Aorta (tissue), 5 donors: ENCODE measurements around the gene VAV3. TPM values are rescaled to one million over a fixed set of nuclear protein-coding genes. Genes with fewer than 3 reads are reported as not detected.

Experiments
- ATAC-seq: fragments of 200-7000 bp; cut with Tn5 transposase; one replicate; pipeline ENCODE4 v1.9.1; 2022; ENCODE audit warnings: moderate library complexity; ENCODE audit not compliant: low FRiP score
- DNase-seq, 2 donors: peaks; one replicate each; pipeline ENCODE4 v3.0.0-alpha.2; 2020
- H3K27ac ChIP-seq, 2 donors: one replicate each; pipeline ENCODE4 v1.5.1; 2013; ENCODE audit warnings: low read length in 2 of 2, mild to moderate bottlenecking in 2 of 2, moderate library complexity in 2 of 2, control low read depth in 1 of 2, inconsistent platforms in 1 of 2, low read depth in 1 of 2
- H3K27me3 ChIP-seq, 2 donors: one replicate each; pipeline ENCODE4 v1.6.1; 2013; ENCODE audit warnings: control low read depth in 1 of 2, low read length in 1 of 2, mild to moderate bottlenecking in 1 of 2, moderate library complexity in 1 of 2; ENCODE audit not compliant: insufficient read depth in 2 of 2, control insufficient read depth in 1 of 2
- H3K36me3 ChIP-seq, 2 donors: one replicate each; pipeline ENCODE4 v1.6.1; 2013; ENCODE audit warnings: control low read depth in 1 of 2, low read length in 1 of 2, mild to moderate bottlenecking in 1 of 2; ENCODE audit not compliant: insufficient read depth in 2 of 2, control insufficient read depth in 1 of 2
- H3K4me1 ChIP-seq, 2 donors: one replicate each; pipeline ENCODE4 v1.6.1; 2013; ENCODE audit warnings: low read length in 2 of 2, control low read depth in 1 of 2, mild to moderate bottlenecking in 1 of 2, moderate library complexity in 1 of 2; ENCODE audit not compliant: insufficient read depth in 2 of 2, control insufficient read depth in 1 of 2
- H3K4me3 ChIP-seq, 2 donors: one replicate each; pipeline ENCODE4 v1.5.1; 2013; ENCODE audit warnings: low read length in 2 of 2, control low read depth in 1 of 2, mild to moderate bottlenecking in 1 of 2
- H3K9me3 ChIP-seq: one replicate; pipeline ENCODE4 v1.6.1; 2013; ENCODE audit warnings: mild to moderate bottlenecking, low read length; ENCODE audit not compliant: control insufficient read depth
- WGBS, 2 donors: extraction: QIAGEN DNeasy Blood & Tissue Kit; methylation state at CpG; one replicate each; pipeline ENCODE4 v1.1.7; 2013; 5-methylcytosine and 5-hydroxymethylcytosine counted together
- intact Hi-C, 2 donors: fragments of 100-400 bp; cut with DNase I; formaldehyde crosslinking; loops; one replicate each; pipeline versions ENCODE4 v1.14.2 to v1.15.0; 2022
- polyA plus RNA-seq, 2 donors: library from polyadenylated mRNA; stranded (reverse); fragments of 200-250 nt; gene quantifications; one replicate each; pipeline ENCODE4 v1.2.3, GENCODE V29; 2013
- total RNA-seq, 2 donors: library from RNA; stranded (reverse); fragmentation: NEBNext Ultra II Directional; extraction: Animal tissue kit (Norgen Biotek cat#: 25700); gene quantifications; one replicate each; pipeline ENCODE4 v1.2.1, GENCODE V29; 2021
- donor health status: healthy with polysubstance abuse.
- donor health status: Bipolar disorder and iron deficiency.
- donor health status: DM: no; HTN: no; CAD: no.
- donor health status: DM: no; HTN: no; CAD: no.
- donor health status: DM: yes; HTN: yes; CAD: no.

Gene VAV3
- total and polyA plus RNA-seq, 4 donors: 0.33 to 8.8 (median 4.7) TPM

GRCh38 chr1:107594536-107594935 lies 370.4 kb downstream of the VAV3 start:
- intact Hi-C loops: no loop called here
- no peak for ATAC-seq
- no peaks in the 10 kb centered on the region for H3K27me3 ChIP-seq

GRCh38 chr1:107593501-107594209 lies 371.3 kb downstream of the VAV3 start:
- WGBS, 2 donors: 62 to 72% methylated on average over 2 of the region's 2 CpGs
- H3K27me3 ChIP-seq: no peaks in the 10 kb centered on the region
- H3K4me1 ChIP-seq: no peaks in the 10 kb centered on the region
- no peak for DNase-seq
- ATAC-seq: no peak
- no peaks in the 10 kb centered on the region for H3K36me3 ChIP-seq
- no peak overlapping the region for H3K27ac ChIP-seq
- no peaks in the 10 kb centered on the region for H3K9me3 ChIP-seq
- intact Hi-C loops: no loop called here
- no peak overlapping the region for H3K4me3 ChIP-seq

More at GRCh38 chr1:107594536-107594935, 370.4 kb downstream of the VAV3 start:
- WGBS, 2 donors: 28 to 51% methylated on average over 1 of the region's 1 CpG
- Histone ChIP-seq H3K4me1 (no peaks in the 10 kb centered on the region), H3K36me3 (no peaks in the 10 kb centered on the region), H3K27ac (no peak overlapping the region), H3K4me3 (no peak overlapping the region), H3K9me3 (no peaks in the 10 kb centered on the region)
- DNase-seq: no peak

GRCh38 chr1:107590900-107591622 lies 373.9 kb downstream of the VAV3 start:
- Histone ChIP-seq H3K9me3 (no peaks in the 10 kb centered on the region), H3K4me3 (no peak overlapping the region), H3K36me3 (no peaks in the 10 kb centered on the region), H3K27me3 (no peaks in the 10 kb centered on the region), H3K4me1 (no peaks in the 10 kb centered on the region), H3K27ac (no peak overlapping the region)
- 66 to 70% methylated on average over 4 of the region's 4 CpGs for WGBS, 2 donors
- DNase-seq (peak in 1 of 2 donors; percentile 48), ATAC-seq (no peak)
- intact Hi-C loops: no loop called here

GRCh38 chr1:107590087-107590486 lies 374.9 kb downstream of the VAV3 start:
- Histone ChIP-seq H3K36me3 (no peaks in the 10 kb centered on the region), H3K4me3 (no peak overlapping the region), H3K27me3 (no peaks in the 10 kb centered on the region), H3K9me3 (no peaks in the 10 kb centered on the region), H3K27ac (no peak overlapping the region), H3K4me1 (no peaks in the 10 kb centered on the region)
- ATAC-seq (no peak), DNase-seq (no peak)
- intact Hi-C loops: no loop called here

GRCh38 chr1:107588321-107588720 lies 376.7 kb downstream of the VAV3 start:
- no peaks in the 10 kb centered on the region for H3K27me3 ChIP-seq
- intact Hi-C loops: no loop called here
- no peak for DNase-seq
- no peak overlapping the region for H3K27ac ChIP-seq
- H3K4me1 ChIP-seq: no peaks in the 10 kb centered on the region
- 86 to 93% methylated on average over 1 of the region's 1 CpG for WGBS, 2 donors
- H3K36me3 ChIP-seq: no peaks in the 10 kb centered on the region
- no peak overlapping the region for H3K4me3 ChIP-seq
- H3K9me3 ChIP-seq: no peaks in the 10 kb centered on the region
- no peak for ATAC-seq

DNA sequence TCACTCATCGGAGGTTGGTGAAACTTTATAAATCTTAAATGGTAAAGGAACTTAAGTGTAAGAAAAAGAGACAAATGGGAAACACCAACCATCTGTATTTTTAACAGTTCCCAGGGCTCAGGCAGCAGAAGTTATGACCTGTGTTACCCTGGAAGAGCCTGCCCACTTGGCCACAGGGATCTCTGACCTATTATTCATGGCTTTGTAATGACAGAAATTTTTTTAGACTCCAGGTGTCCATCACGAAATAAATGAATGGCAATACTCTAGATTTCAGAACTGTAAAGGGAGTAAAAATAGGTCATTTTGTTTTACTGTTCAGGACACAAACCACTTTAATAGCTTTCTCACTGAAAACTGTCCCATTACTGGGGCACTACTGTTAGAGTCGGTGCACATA lies 389.8 kb downstream of the VAV3 start:
- Histone ChIP-seq H3K27ac (no peak overlapping the region), H3K9me3 (no peaks in the 10 kb centered on the region), H3K4me3 (no peak overlapping the region), H3K4me1 (no peaks in the 10 kb centered on the region), H3K27me3 (no peaks in the 10 kb centered on the region), H3K36me3 (no peaks in the 10 kb centered on the region)
- no peak for DNase-seq
- 68 to 72% methylated on average over 3 of the region's 3 CpGs for WGBS, 2 donors
- intact Hi-C loops: no loop called here
- ATAC-seq: no peak

GRCh38 chr1:107574044-107574443 lies 390.9 kb downstream of the VAV3 start:
- DNase-seq (no peak), ATAC-seq (no peak)
- Histone ChIP-seq H3K36me3 (no peaks in the 10 kb centered on the region), H3K4me1 (no peaks in the 10 kb centered on the region), H3K4me3 (no peak overlapping the region), H3K27me3 (no peaks in the 10 kb centered on the region), H3K27ac (no peak overlapping the region), H3K9me3 (no peaks in the 10 kb centered on the region)
- intact Hi-C loops: no loop called here
- WGBS, 2 donors: 85% methylated on average over 6 of the region's 6 CpGs

- Histone ChIP-seq H3K27me3 (no peaks in the 10 kb centered on the region), H3K36me3 (no peaks in the 10 kb centered on the region), H3K27ac (no peak overlapping the region), H3K9me3 (no peaks in the 10 kb centered on the region), H3K4me1 (no peaks in the 10 kb centered on the region), H3K4me3 (no peak overlapping the region)
- DNase-seq: no peak
- intact Hi-C loops: no loop called here
- no peak for ATAC-seq
- 21 to 26% methylated on average over 3 of the region's 3 CpGs for WGBS, 2 donors
Observed at GRCh38 chr1:107572674-107573211, 392.2 kb downstream of the VAV3 start.

- intact Hi-C loops: no loop called here
- H3K27ac ChIP-seq: no peak overlapping the region
- H3K36me3 ChIP-seq: no peaks in the 10 kb centered on the region
- H3K27me3 ChIP-seq: no peaks in the 10 kb centered on the region
- ATAC-seq (no peak), DNase-seq (peak in 1 of 2 donors; percentile 68)
- no peaks in the 10 kb centered on the region for H3K9me3 ChIP-seq
- H3K4me3 ChIP-seq: no peak overlapping the region
- WGBS, 2 donors: 96 to 97% methylated on average over 15 of the region's 15 CpGs
- H3K4me1 ChIP-seq: no peaks in the 10 kb centered on the region
Observed at GRCh38 chr1:107570768-107571167, 394.2 kb downstream of the VAV3 start.
